GM23248 (cell line): ENCODE results near the gene SCAI.
"Not testable (repeated sequence)": the region's sequence is repeated elsewhere in the genome, so short reads cannot be mapped to it uniquely, and the experiment has no call there.

Source experiments
- EZH2 ChIP-seq: fragments of 200-600 bp; sonication (generic); IDR thresholded peaks from 2 replicates; pipeline ENCODE4 v1.6.1; 2018; ENCODE audit warnings: antibody characterized with exemption, mild to moderate bottlenecking; ENCODE audit not compliant: insufficient read depth, poor library complexity, severe bottlenecking
- EZH2phosphoT487 ChIP-seq: fragments of 200-600 bp; sonication (generic); IDR thresholded peaks from 2 replicates; pipeline ENCODE4 v1.6.1; 2018; ENCODE audit warnings: antibody characterized with exemption, moderate library complexity, mild to moderate bottlenecking, low read depth; ENCODE audit not compliant: insufficient read depth

- TF ChIP-seq EZH2, EZH2phosphoT487: not testable (repeated sequence)
Observed at GRCh38 chr9:124959671-124960408, 183.5 kb downstream of the SCAI start.
